Gastrocnemius medialis (tissue), 4 donors: ENCODE results near the gene MOB3B.

Source experiments
- POLR2A ChIP-seq, 2 donors: fragments of 450-650 bp; IDR thresholded peaks; one replicate each; pipeline ENCODE4 v1.6.1; 2017; ENCODE audit warnings: antibody characterized with exemption in 2 of 2, mild to moderate bottlenecking in 2 of 2, moderate library complexity in 2 of 2
- TF ChIP-seq, protein P1 (sequence below), 5 experiments: fragments of 450-650 bp in 3 of 5; fragments of 200-600 bp in 2 of 5; sonication (generic) in 2 of 5; IDR thresholded peaks in 4 of 5; conservative IDR thresholded peaks in 1 of 5; 1 replicate in 4 of 5; 2 replicates in 1 of 5; pipeline ENCODE4 v1.5.1; 2016 to 2019; ENCODE audit warnings: antibody characterized with exemption in 5 of 5, mild to moderate bottlenecking in 3 of 5, moderate library complexity in 3 of 5

GRCh38 chr9:27511771-27512170, 17.8 kb downstream of the MOB3B start:
- TF ChIP-seq, protein P1, sequence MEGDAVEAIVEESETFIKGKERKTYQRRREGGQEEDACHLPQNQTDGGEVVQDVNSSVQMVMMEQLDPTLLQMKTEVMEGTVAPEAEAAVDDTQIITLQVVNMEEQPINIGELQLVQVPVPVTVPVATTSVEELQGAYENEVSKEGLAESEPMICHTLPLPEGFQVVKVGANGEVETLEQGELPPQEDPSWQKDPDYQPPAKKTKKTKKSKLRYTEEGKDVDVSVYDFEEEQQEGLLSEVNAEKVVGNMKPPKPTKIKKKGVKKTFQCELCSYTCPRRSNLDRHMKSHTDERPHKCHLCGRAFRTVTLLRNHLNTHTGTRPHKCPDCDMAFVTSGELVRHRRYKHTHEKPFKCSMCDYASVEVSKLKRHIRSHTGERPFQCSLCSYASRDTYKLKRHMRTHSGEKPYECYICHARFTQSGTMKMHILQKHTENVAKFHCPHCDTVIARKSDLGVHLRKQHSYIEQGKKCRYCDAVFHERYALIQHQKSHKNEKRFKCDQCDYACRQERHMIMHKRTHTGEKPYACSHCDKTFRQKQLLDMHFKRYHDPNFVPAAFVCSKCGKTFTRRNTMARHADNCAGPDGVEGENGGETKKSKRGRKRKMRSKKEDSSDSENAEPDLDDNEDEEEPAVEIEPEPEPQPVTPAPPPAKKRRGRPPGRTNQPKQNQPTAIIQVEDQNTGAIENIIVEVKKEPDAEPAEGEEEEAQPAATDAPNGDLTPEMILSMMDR (IDR thresholded peaks at IDR 0.05 in 4 of 5, conservative IDR thresholded peaks at IDR 0.05 in 1 of 5) = no peak
- TF ChIP-seq POLR2A (IDR thresholded peaks at IDR 0.05) = no peak
